Gastrocnemius medialis (tissue), 4 donors: ENCODE results near the gene SMOC2.

Experiments used
- POLR2A ChIP-seq, 2 donors: fragments of 450-650 bp; IDR thresholded peaks; one replicate each; pipeline ENCODE4 v1.6.1; 2017; ENCODE audit warnings: antibody characterized with exemption in 2 of 2, mild to moderate bottlenecking in 2 of 2, moderate library complexity in 2 of 2
- TF ChIP-seq, protein P1 (sequence below), 5 experiments: fragments of 450-650 bp in 3 of 5; fragments of 200-600 bp in 2 of 5; sonication (generic) in 2 of 5; IDR thresholded peaks in 4 of 5; conservative IDR thresholded peaks in 1 of 5; 1 replicate in 4 of 5; 2 replicates in 1 of 5; pipeline ENCODE4 v1.5.1; 2016 to 2019; ENCODE audit warnings: antibody characterized with exemption in 5 of 5, mild to moderate bottlenecking in 3 of 5, moderate library complexity in 3 of 5

DNA sequence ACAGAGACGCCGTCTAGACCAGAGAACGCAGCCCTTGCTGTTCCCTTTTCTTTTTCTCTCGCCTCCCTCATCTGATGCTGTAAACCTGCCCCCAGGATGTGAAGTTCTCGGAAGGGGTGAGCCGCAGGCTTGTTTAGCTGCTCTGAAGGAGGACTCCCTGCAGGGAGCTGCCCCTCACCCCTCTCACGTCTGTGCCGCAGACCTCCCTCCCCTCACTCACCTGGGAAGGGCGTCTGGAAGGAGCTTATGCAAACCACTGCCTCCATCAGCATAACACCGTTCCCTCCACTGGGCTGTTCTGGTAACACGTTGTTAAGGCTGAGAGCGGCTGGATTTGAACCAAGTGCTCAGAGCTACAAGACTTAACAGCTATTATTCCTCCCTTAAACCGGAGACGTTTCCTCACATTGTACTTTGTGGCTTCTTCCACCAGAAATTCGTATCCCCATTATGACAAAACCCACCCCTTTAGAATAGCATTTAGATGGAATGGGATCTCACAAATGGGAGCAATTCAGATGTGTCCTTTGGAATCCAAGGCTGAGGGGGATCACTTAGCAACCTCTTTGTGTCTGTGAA, 99.8 kb downstream of the SMOC2 start:
- TF ChIP-seq, protein P1, sequence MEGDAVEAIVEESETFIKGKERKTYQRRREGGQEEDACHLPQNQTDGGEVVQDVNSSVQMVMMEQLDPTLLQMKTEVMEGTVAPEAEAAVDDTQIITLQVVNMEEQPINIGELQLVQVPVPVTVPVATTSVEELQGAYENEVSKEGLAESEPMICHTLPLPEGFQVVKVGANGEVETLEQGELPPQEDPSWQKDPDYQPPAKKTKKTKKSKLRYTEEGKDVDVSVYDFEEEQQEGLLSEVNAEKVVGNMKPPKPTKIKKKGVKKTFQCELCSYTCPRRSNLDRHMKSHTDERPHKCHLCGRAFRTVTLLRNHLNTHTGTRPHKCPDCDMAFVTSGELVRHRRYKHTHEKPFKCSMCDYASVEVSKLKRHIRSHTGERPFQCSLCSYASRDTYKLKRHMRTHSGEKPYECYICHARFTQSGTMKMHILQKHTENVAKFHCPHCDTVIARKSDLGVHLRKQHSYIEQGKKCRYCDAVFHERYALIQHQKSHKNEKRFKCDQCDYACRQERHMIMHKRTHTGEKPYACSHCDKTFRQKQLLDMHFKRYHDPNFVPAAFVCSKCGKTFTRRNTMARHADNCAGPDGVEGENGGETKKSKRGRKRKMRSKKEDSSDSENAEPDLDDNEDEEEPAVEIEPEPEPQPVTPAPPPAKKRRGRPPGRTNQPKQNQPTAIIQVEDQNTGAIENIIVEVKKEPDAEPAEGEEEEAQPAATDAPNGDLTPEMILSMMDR (IDR thresholded peaks at IDR 0.05 in 4 of 5, conservative IDR thresholded peaks at IDR 0.05 in 1 of 5) = no peak
- TF ChIP-seq POLR2A (IDR thresholded peaks at IDR 0.05) = no peak
